Astrocyte of the hippocampus (primary cell): ENCODE results near the gene CCDC77.

ENCODE experiments used
- DNase-seq: peaks from one replicate; pipeline ENCODE4 v3.0.0; 2011; ENCODE audit warnings: low read depth, low spot score

CCDC77 gene

DNA sequence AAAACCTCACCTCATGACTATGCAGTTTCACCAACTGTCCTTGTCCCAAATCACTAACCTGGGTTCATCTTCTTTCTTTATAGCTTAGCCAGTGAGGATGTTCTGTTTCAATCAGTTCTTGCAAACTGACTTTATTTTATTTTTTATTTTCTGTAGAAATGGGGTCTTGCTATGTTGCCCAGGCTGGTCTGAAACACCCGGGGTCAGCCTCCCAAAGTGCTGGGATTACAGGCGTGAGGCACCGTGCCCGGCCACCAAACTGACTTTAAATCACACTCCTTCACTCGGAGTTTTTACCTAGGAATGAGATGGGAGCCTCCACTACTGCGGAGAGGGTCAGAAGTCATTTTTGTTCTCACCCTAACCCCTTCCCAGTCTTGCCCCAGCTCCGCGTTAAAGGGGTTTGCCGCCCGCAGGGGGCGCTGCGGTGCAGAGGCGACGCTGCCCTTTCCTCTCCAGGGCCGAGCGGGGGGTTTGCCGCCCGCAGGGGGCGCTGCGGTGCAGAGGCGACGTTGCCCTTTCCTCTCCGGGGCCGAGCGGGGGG is 51.3 kb downstream of the CCDC77 start:
- DNase-seq, result no peak

GRCh38 chr12:454833-455232 is 53.4 kb downstream of the CCDC77 start:
- DNase-seq, result no peak

GRCh38 chr12:455821-456220 is 54.4 kb downstream of the CCDC77 start:
- DNase-seq, result no peak

DNA sequence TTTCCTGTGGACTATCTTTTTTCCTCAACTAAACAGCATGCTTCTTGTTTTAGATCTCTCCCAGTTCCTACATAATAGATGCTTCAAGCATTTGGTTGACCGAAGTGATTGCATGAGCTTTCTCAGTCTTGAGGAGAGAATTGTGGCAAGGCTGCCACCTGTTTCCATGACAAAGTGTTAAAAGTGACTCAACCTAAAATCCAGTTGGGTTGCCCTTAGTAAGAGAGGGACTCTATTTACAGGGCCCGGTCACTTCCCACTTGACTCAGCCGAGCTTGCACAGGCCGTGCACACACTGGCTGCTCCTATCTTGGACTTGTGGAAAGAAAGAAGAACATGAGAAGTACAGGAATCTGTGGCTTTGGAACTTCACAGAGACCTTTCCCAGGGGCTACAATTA is 56.2 kb downstream of the CCDC77 start:
- DNase-seq, result no peak

- DNase-seq, result no peak
These were observed 57.6 kb downstream of the CCDC77 start for GRCh38 chr12:459050-459429.

DNA sequence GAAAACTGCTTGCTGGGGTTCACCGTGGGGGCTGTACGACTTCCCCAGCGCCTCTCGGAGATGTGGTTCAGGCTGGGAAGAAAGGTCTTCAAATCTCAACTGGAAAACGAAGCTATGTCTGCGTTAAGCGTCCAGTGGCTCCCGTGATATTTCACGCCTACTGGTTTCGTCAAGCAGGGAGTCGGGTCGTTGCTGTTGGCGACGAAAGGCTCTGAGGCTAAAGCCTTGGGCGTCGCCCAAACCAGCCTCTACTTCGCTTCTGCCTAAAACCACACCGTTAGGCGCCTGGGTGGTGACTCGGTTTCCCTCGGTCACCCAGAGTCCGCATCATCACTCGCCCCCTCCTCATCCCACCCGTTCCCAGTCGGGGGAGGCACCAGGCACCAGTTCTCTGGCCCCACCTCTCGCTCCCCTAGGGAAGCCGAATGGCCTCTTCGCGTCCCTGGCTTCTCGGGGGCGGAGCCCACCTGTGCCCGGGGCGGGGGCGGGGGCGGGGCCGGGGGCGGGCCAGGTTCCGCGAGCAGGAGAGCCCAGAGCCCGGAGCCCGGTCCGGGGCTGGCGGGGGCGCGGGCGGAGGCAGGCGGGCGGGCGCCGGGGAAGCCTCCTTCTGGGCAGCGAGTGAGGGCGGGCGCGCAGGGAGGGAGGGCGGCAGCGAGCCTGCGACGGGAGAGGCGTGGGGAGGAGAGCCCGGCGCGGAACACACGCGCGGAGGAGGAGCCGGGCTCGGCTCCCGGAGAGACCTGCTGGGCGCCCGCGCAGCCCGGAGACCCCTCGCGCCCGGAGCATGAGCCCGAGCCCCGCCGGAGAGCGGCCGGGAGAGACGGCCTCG is 58.2 kb downstream of the CCDC77 start, which contains the start of gene B4GALNT3:
TSS of gene B4GALNT3 (plus strand) at position 510 of the 829 bp plus-strand sequence. CDS start 438 bp downstream, outside the sequence.
- DNase-seq, result peak; percentile 62

DNA sequence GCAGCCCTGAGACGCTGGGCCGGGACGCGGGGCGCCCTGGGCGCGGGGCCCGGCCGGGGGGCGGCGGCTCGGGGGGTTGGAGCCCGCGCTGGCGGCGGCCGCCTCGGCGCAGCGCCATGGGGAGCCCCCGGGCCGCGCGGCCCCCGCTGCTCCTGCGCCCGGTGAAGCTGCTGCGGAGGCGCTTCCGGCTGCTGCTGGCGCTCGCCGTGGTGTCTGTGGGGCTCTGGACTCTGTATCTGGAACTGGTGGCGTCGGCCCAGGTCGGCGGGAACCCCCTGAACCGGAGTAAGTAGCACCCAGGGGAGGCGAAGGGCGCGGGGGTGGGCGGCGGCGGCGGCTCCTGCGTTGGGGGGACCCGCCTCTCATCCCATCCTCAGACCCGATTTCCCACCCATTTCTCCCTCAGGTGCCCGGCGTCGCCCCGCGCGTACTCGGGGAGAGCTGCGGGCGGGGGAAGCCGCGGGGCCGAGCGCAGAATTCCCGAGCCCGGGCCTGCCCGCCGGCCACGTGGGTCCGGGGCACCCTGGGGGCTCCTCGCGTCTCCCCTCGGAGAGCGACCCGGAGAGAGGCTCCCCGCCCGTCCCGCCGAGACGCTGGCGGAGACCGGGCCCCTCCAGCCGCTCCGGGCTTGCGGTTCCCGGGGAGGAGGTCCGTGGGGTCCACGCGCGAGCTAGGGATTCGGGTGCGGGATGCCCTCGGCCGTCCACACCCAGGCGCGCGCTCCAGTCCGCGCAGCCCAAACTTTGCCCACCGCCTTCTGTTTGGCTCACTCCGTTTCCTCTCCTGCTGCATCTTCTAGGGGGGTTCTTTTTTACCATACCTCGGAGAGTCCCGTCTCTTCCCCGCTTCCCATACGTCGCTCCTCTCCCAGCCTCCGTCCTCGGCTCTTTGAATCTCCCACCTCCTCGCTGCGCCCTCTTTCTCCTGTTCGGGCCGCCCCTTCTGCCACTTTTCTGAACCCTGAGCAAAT is 59.1 kb downstream of the CCDC77 start:
- DNase-seq, result peak; percentile 38

GRCh38 chr12:461425-461824 is 60.0 kb downstream of the CCDC77 start:
- DNase-seq, result no peak

GRCh38 chr12:462936-463705 is 61.7 kb downstream of the CCDC77 start:
- peak; percentile 33 for DNase-seq

DNA sequence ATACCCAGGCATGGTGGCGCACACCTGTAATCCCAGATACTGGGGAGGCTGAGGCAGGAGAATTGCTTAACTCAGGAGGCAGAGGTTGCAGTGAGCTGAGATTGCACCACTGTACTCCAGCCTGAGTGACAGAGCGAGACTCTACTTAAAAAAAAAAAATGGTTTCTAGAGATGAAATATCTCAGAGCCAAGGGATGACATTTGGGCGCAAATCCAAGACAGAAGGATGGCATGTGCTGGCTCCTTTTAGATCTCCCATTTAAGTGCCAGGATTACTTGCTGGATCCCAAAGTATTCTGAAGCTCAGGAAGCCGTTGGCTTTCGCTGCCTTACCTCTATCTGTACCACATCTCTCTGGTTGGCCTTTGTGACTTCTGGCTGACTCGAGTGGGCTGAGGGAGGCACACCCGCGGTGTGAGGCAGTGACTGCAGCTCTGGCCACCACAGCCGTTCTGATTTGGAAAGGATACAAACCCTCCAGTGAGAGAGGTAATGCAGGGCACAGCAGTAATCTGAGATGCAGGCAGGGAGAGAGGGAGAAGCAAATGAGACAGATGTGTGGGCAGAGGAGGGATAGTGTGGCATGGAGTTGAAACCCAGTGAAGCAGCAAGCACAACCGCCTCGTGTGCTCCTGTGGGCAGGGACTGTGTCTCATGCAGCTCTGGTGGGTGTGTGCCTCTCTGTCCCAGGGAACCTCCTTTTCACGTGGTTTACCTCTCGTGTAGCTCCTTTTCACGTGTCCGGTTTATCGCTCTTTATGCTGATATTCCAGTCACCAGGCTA is 63.2 kb downstream of the CCDC77 start:
- peak; percentile 30 for DNase-seq

- DNase-seq, result no peak
These were observed 64.6 kb downstream of the CCDC77 start for GRCh38 chr12:466039-466438.

DNA sequence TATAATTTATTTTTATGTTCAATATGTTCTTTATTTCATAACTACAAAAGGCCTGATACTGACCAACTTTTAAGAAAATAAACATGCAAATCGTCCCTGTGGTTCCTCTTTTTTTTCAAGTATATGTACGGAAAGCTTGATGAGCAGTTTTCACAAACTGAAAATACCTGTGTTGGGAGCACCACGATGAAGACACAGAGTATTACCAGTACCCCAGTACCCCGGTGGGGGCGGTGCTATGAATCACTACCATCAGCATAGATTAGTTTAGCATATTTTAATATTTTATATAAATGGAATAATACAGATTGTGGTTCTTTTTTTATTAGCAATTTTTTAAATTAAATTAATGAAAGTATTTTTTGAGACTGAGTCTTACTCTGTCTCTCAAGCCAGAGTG is 65.3 kb downstream of the CCDC77 start:
- DNase-seq, result no peak

DNA sequence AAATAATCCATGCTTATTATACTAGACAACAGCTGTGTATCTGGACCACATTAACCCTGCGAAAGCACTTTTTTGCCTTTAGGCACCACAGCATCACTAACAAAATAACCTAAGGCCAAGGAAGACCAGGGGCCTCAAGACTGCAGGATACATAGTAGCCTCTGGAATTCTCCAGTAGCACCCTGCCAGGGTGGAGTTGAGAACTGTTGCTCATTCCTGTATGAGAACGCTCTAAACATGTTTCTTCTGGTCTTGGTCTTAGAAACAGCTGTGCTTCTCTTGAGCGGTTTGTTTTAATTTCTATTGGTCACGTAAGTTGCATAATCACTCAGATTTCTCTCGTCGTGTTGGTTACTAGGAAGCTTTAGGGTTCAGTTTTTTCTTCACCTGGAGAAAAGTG is 66.1 kb downstream of the CCDC77 start:
- DNase-seq, result no peak

- peak; percentile 90 for DNase-seq
These were observed 67.4 kb downstream of the CCDC77 start for GRCh38 chr12:468671-469389.

- DNase-seq, result no peak
These were observed 68.7 kb downstream of the CCDC77 start for GRCh38 chr12:470133-470532.

- no peak for DNase-seq
These were observed 71.8 kb downstream of the CCDC77 start for GRCh38 chr12:473198-473597.

DNA sequence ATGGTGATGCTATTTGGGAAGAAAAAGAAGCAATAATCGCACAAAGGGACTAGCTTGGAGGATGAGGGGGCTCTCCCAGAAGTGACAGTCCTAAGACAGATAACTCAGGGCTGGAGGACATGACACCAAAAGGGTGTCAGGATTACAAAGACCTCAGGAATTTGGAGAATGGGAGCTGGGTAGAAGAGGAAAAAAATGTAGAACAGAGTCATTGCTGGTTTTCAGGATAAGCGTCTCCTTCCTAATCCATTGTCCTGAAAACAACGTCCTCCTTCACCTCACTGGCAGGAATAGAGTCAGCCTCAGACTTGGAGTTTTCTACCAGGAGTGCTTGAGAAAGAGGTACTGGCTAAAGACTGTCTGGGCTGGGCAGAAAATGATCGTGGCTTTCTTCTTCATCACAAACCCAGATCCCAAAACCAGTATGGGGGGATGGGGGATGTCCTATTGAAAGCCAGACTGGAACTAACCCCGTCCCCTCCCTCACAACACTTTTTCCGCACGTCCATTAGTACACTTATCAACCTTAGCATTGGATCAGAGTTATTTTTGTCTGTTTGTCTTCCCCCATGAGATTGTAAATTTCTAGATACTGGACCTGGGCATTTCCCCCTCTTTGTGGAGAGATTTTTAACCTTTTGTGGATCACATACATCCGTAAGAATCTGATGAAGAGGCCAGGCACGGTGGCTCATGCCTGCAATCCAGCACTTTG is 72.6 kb downstream of the CCDC77 start:
- DNase-seq, result peak; percentile 29

GRCh38 chr12:475286-475685 is 73.8 kb downstream of the CCDC77 start:
- DNase-seq, result no peak

DNA sequence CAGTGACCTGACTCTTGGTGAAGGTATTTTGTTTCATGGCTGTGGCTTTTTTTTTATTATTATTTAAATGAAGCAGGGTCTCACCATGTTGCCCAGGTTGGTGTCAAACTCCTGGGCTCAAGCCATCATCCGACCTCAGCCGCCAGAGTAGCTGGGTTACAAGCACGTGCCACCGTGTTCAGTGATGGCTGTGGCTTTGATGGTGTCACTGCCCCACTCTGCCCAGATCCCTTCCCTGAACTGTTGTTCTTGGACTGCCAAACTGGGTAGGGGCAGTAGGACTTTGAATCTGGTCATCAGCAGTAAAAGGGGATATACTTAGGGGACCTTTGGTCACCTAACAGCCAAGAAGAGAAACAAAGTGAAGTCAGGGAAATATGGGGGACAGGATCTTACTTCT is 77.7 kb downstream of the CCDC77 start:
- DNase-seq, result no peak
